PC-9 (cell line): ENCODE results near the gene HBEGF.

Experiments used
- CTCF ChIP-seq: fragments of 200-600 bp; sonication (generic); conservative IDR thresholded peaks from 2 replicates; pipeline ENCODE4 v1.6.1; 2017; ENCODE audit warnings: mixed run types, antibody characterized with exemption, mild to moderate bottlenecking, moderate library complexity
- EZH2 ChIP-seq: fragments of 200-600 bp; sonication (generic); IDR thresholded peaks from 2 replicates; pipeline ENCODE4 v1.8.0; 2017; ENCODE audit warnings: antibody characterized with exemption, low read depth

GRCh38 chr5:140372971-140373487, 26.6 kb upstream of the HBEGF start:
- peak; percentile 86 for TF ChIP-seq CTCF
- TF ChIP-seq EZH2: no peak
